Prostate gland (tissue), 2 donors: Measurements from ENCODE around the gene CLEC1A. TPM values are rescaled to one million over a fixed set of nuclear protein-coding genes. Genes with fewer than 3 reads are reported as not detected.

ENCODE experiments used
- DNase-seq: peaks from one replicate; pipeline ENCODE4 v3.0.0-alpha.2; 2019; ENCODE audit warnings: low spot score
- H3K27ac ChIP-seq, 2 donors: fragments of 200-600 bp; sonication (generic); 2 replicates each; pipeline ENCODE4 v1.5.1; 2017 to 2019
- H3K27me3 ChIP-seq: fragments of 200-600 bp; sonication (generic); replicated peaks from 2 replicates; pipeline ENCODE4 v1.5.1; 2019; ENCODE audit not compliant: insufficient read depth
- H3K36me3 ChIP-seq, 2 donors: fragments of 200-600 bp; sonication (generic); 1 replicate in 1 of 2; 2 replicates in 1 of 2; pipeline versions ENCODE4 v1.5.1 to v1.8.1; 2017 to 2019
- H3K4me1 ChIP-seq: fragments of 200-600 bp; sonication (generic); replicated peaks from 2 replicates; pipeline ENCODE4 v1.5.1; 2019
- H3K4me3 ChIP-seq, 2 donors: fragments of 200-600 bp; sonication (generic); 2 replicates each; pipeline ENCODE4 v1.5.1; 2017 to 2019
- H3K9me3 ChIP-seq: fragments of 200-600 bp; sonication (generic); 2 replicates; pipeline ENCODE4 v1.5.1; 2017
- CTCF ChIP-seq, 4 experiments: fragments of 200-600 bp in 2 of 4; fragments of 450-650 bp in 2 of 4; sonication (generic) in 2 of 4; IDR thresholded peaks; 1 replicate in 3 of 4; 2 replicates in 1 of 4; pipeline ENCODE4 v1.5.1; 2016 to 2019; ENCODE audit warnings: antibody characterized with exemption in 4 of 4, mild to moderate bottlenecking in 2 of 4, moderate library complexity in 2 of 4
- POLR2A ChIP-seq: fragments of 450-650 bp; IDR thresholded peaks from one replicate; pipeline ENCODE4 v1.6.1; 2016; ENCODE audit warnings: antibody characterized with exemption, mild to moderate bottlenecking
- POLR2AphosphoS5 ChIP-seq: sonication (generic); formaldehyde crosslinking; IDR thresholded peaks from one replicate; pipeline ENCODE4 v1.6.1; 2017; ENCODE audit warnings: antibody characterized with exemption
- WGBS: methylation state at CpG from one replicate; pipeline ENCODE4 v1.1.5; 2018; 5-methylcytosine and 5-hydroxymethylcytosine counted together
- intact Hi-C: fragments of 100-400 bp; cut with DNase I; formaldehyde crosslinking; loops from one replicate; pipeline ENCODE4 v1.14.2; 2022
- total RNA-seq, 2 donors: library from RNA; depleted of rRNA; stranded (reverse); fragments of >200 nt; gene quantifications; one replicate each; pipeline ENCODE4 v1.1.0, GENCODE V29; 2016

CLEC1A gene
- total RNA-seq, 2 donors from 2014 or later, result 1.5 to 3.5 TPM

- H3K4me3 ChIP-seq, result no peak overlapping the region
Measured at GRCh38 chr12:10128687-10129086, 29.9 kb upstream of the CLEC1A start.

GRCh38 chr12:10126413-10126812 lies 27.6 kb upstream of the CLEC1A start:
- Histone ChIP-seq H3K9me3 (no peaks in the 10 kb centered on the region), H3K27ac (no peak overlapping the region), H3K27me3 (no peaks in the 10 kb centered on the region), H3K36me3 (no peaks in the 10 kb centered on the region), H3K4me3 (no peak overlapping the region), H3K4me1 (no peaks in the 10 kb centered on the region)
- intact Hi-C loops, result no loop called here
- 78% methylated on average over 1 of the region's 1 CpG for WGBS
- DNase-seq, result no peak
- no peak for TF ChIP-seq POLR2A
- no peak for TF ChIP-seq POLR2AphosphoS5
- TF ChIP-seq CTCF (IDR thresholded peaks at IDR 0.05), result no peak

More at GRCh38 chr12:10128687-10129086, 29.9 kb upstream of the CLEC1A start:
- H3K27me3 ChIP-seq, result no peaks in the 10 kb centered on the region
- H3K9me3 ChIP-seq, result no peaks in the 10 kb centered on the region
- H3K27ac ChIP-seq, result no peak overlapping the region
- no peak for DNase-seq
- intact Hi-C loops, result no loop called here
- no peaks in the 10 kb centered on the region for H3K4me1 ChIP-seq
- WGBS, result 78% methylated on average over 5 of the region's 5 CpGs
- H3K36me3 ChIP-seq, result no peaks in the 10 kb centered on the region
- TF ChIP-seq POLR2AphosphoS5, result no peak
- no peak for TF ChIP-seq CTCF (IDR thresholded peaks at IDR 0.05)
- no peak for TF ChIP-seq POLR2A

GRCh38 chr12:10122689-10123088 lies 23.9 kb upstream of the CLEC1A start:
- Histone ChIP-seq H3K9me3 (no peaks in the 10 kb centered on the region), H3K36me3 (no peaks in the 10 kb centered on the region), H3K4me1 (no peaks in the 10 kb centered on the region), H3K27ac (no peak overlapping the region), H3K4me3 (no peak overlapping the region), H3K27me3 (no peaks in the 10 kb centered on the region)
- intact Hi-C loops, result no loop called here
- WGBS, result 84% methylated on average over 4 of the region's 4 CpGs
- TF ChIP-seq POLR2A, result no peak
- no peak for DNase-seq

- no peaks in the 10 kb centered on the region for H3K27me3 ChIP-seq
- no peaks in the 10 kb centered on the region for H3K36me3 ChIP-seq
- H3K27ac ChIP-seq, result no peak overlapping the region
- no peak overlapping the region for H3K4me3 ChIP-seq
- intact Hi-C loops, result no loop called here
- no peak for TF ChIP-seq CTCF (IDR thresholded peaks at IDR 0.05)
- DNase-seq, result no peak
- no peaks in the 10 kb centered on the region for H3K9me3 ChIP-seq
- 47% methylated on average over 7 of the region's 7 CpGs for WGBS
- H3K4me1 ChIP-seq, result no peaks in the 10 kb centered on the region
Measured at GRCh38 chr12:10121278-10121677, 22.5 kb upstream of the CLEC1A start.

- no peak for DNase-seq
- intact Hi-C loops, result no loop called here
- TF ChIP-seq CTCF (IDR thresholded peaks at IDR 0.05), result no peak
- no peaks in the 10 kb centered on the region for H3K9me3 ChIP-seq
- no peaks in the 10 kb centered on the region for H3K27me3 ChIP-seq
- no peaks in the 10 kb centered on the region for H3K4me1 ChIP-seq
- H3K4me3 ChIP-seq, result no peak overlapping the region
- 92% methylated on average over 3 of the region's 3 CpGs for WGBS
- H3K36me3 ChIP-seq, result no peaks in the 10 kb centered on the region
- H3K27ac ChIP-seq, result no peak overlapping the region
Measured at GRCh38 chr12:10119066-10119465, 20.3 kb upstream of the CLEC1A start.
